Measurements from ENCODE around the gene GMEB1.

The GMEB1 gene

GRCh38 chr1:28758420-28758819 lies 89.8 kb downstream of the GMEB1 start:
- Histone ChIP-seq H3K9ac (ENCODE audit: low read depth, low read length) (no peak overlapping the region), H3K4me1 (ENCODE audit: control insufficient read depth, insufficient read depth, low read length) (peaks cover 22% of the 10 kb centered on the region), H3K4me3 (ENCODE audit: low read depth, low read length) (no peak overlapping the region), H3K36me3 (ENCODE audit: control insufficient read depth, insufficient read depth, low read length) (no peaks in the 10 kb centered on the region), H3K27me3 (ENCODE audit: control insufficient read depth, insufficient read depth, low read length) (no peaks in the 10 kb centered on the region), H3K9me3 (ENCODE audit: control insufficient read depth, insufficient read depth, low read length) (no peaks in the 10 kb centered on the region)

GRCh38 chr1:28759257-28759656 lies 90.7 kb downstream of the GMEB1 start:
- no peak overlapping the region for H3K9ac ChIP-seq (ENCODE audit: low read depth, low read length)
- H3K36me3 ChIP-seq (ENCODE audit: control insufficient read depth, insufficient read depth, low read length): no peaks in the 10 kb centered on the region
- no peaks in the 10 kb centered on the region for H3K27me3 ChIP-seq (ENCODE audit: control insufficient read depth, insufficient read depth, low read length)
- H3K9me3 ChIP-seq (ENCODE audit: control insufficient read depth, insufficient read depth, low read length): no peaks in the 10 kb centered on the region
- no peak overlapping the region for H3K4me3 ChIP-seq (ENCODE audit: low read depth, low read length)
- H3K4me1 ChIP-seq (ENCODE audit: control insufficient read depth, insufficient read depth, low read length): peaks cover 21% of the 10 kb centered on the region

- no peak overlapping the region for H3K9ac ChIP-seq (ENCODE audit: low read depth, low read length)
- H3K4me1 ChIP-seq (ENCODE audit: control insufficient read depth, insufficient read depth, low read length): peaks cover 9% of the 10 kb centered on the region
- no peaks in the 10 kb centered on the region for H3K27me3 ChIP-seq (ENCODE audit: control insufficient read depth, insufficient read depth, low read length)
- H3K36me3 ChIP-seq (ENCODE audit: control insufficient read depth, insufficient read depth, low read length): peaks cover 12% of the 10 kb centered on the region
- no peaks in the 10 kb centered on the region for H3K9me3 ChIP-seq (ENCODE audit: control insufficient read depth, insufficient read depth, low read length)
- no peak overlapping the region for H3K4me3 ChIP-seq (ENCODE audit: low read depth, low read length)
These were observed 92.6 kb downstream of the GMEB1 start for GRCh38 chr1:28761189-28761588.

GRCh38 chr1:28766532-28767183 lies 98.1 kb downstream of the GMEB1 start:
- no peak overlapping the region for H3K9ac ChIP-seq (ENCODE audit: low read depth, low read length)
- no peaks in the 10 kb centered on the region for H3K9me3 ChIP-seq (ENCODE audit: control insufficient read depth, insufficient read depth, low read length)
- H3K4me1 ChIP-seq (ENCODE audit: control insufficient read depth, insufficient read depth, low read length): no peaks in the 10 kb centered on the region
- H3K36me3 ChIP-seq (ENCODE audit: control insufficient read depth, insufficient read depth, low read length): peaks cover 16% of the 10 kb centered on the region
- H3K4me3 ChIP-seq (ENCODE audit: low read depth, low read length): no peak overlapping the region
- H3K27me3 ChIP-seq (ENCODE audit: control insufficient read depth, insufficient read depth, low read length): no peaks in the 10 kb centered on the region

Data from iPS-15b (cell line).